Endodermal cell (in vitro differentiated cells): ENCODE data around the gene ZBTB47. TPM values are rescaled to one million over a fixed set of nuclear protein-coding genes. Genes with fewer than 3 reads are reported as not detected.

Experiments
- DNase-seq: peaks from one replicate; pipeline ENCODE4 v3.0.0-alpha.2; 2017
- H3K27ac ChIP-seq: 2 replicates; pipeline ENCODE4 v1.5.1; 2013; ENCODE audit warnings: mild to moderate bottlenecking, low read depth, low read length, moderate library complexity
- H3K27me3 ChIP-seq: 2 replicates; pipeline ENCODE4 v1.6.1; 2013; ENCODE audit warnings: mild to moderate bottlenecking, low read length, moderate library complexity; ENCODE audit not compliant: insufficient read depth, control insufficient read depth, poor library complexity, severe bottlenecking
- H3K36me3 ChIP-seq: 2 replicates; pipeline ENCODE4 v1.7.0; 2013; ENCODE audit warnings: mild to moderate bottlenecking, low read length, moderate library complexity; ENCODE audit not compliant: control insufficient read depth, insufficient read depth
- H3K4me1 ChIP-seq: one replicate; pipeline ENCODE4 v1.7.0; 2013; ENCODE audit warnings: low read length; ENCODE audit not compliant: control insufficient read depth, insufficient read depth
- H3K4me3 ChIP-seq: 2 replicates; pipeline ENCODE4 v1.5.1; 2013; ENCODE audit warnings: mild to moderate bottlenecking, low read length, moderate library complexity
- H3K9ac ChIP-seq: 2 replicates; pipeline ENCODE4 v1.6.1; 2013; ENCODE audit warnings: mild to moderate bottlenecking, low read length, moderate library complexity; ENCODE audit not compliant: poor library complexity, severe bottlenecking; ENCODE audit errors: extremely low read depth
- H3K9me3 ChIP-seq: 2 replicates; pipeline ENCODE4 v1.6.1; 2013; ENCODE audit warnings: mild to moderate bottlenecking, low read length, moderate library complexity; ENCODE audit not compliant: control insufficient read depth
- H3K27ac Mint-ChIP-seq: 2 replicates; pipeline ENCODE4 v1.8.0; 2020; ENCODE audit warnings: mixed read lengths
- H3K27me3 Mint-ChIP-seq: 2 replicates; pipeline ENCODE4 v1.8.0; 2021; ENCODE audit warnings: mild to moderate bottlenecking, mixed read lengths; ENCODE audit not compliant: insufficient read depth
- H3K36me3 Mint-ChIP-seq: 2 replicates; pipeline ENCODE4 v1.8.0; 2020; ENCODE audit warnings: low read depth, mixed read lengths
- H3K4me1 Mint-ChIP-seq: 2 replicates; pipeline ENCODE4 v1.8.0; 2020; ENCODE audit warnings: mixed read lengths
- H3K4me3 Mint-ChIP-seq: 2 replicates; pipeline ENCODE4 v1.8.0; 2020; ENCODE audit warnings: mild to moderate bottlenecking, moderate library complexity, mixed read lengths
- H3K9me3 Mint-ChIP-seq: 2 replicates; pipeline ENCODE4 v1.8.0; 2020; ENCODE audit warnings: mild to moderate bottlenecking, mixed read lengths
- WGBS, 2 experiments: methylation state at CpG; one replicate each; pipeline versions ENCODE4 v1.1.5 to v1.1.7; 2013; ENCODE audit warnings: missing lambda C conversion rate in 2 of 2, mixed read lengths in 1 of 2; ENCODE audit not compliant: insufficient coverage in 1 of 2, insufficient read length in 1 of 2; 5-methylcytosine and 5-hydroxymethylcytosine counted together
- total RNA-seq, 2 donors: library from RNA; stranded (reverse); fragmentation: NEBNext Ultra II Directional in 1 of 2; extraction: Animal tissue kit (Norgen Biotek cat#: 25700) in 1 of 2; gene quantifications; 2 replicates in 1 of 2; 3 replicates in 1 of 2; pipeline ENCODE4 v1.2.1, GENCODE V29; 2021
- TF ChIP-seq, protein P1 (sequence below): fragments of 200-600 bp; sonication (generic); conservative IDR thresholded peaks from 2 replicates; pipeline ENCODE4 v1.5.0; 2021; ENCODE audit warnings: antibody characterized with exemption, mild to moderate bottlenecking

ZBTB47 gene
- total RNA-seq, 2 donors from 2014 or later = 4.6 to 7.2 TPM

GRCh38 chr3:42689421-42690014 is 36.0 kb downstream of the ZBTB47 start:
- H3K27ac Mint-ChIP-seq = no peak overlapping the region

DNA sequence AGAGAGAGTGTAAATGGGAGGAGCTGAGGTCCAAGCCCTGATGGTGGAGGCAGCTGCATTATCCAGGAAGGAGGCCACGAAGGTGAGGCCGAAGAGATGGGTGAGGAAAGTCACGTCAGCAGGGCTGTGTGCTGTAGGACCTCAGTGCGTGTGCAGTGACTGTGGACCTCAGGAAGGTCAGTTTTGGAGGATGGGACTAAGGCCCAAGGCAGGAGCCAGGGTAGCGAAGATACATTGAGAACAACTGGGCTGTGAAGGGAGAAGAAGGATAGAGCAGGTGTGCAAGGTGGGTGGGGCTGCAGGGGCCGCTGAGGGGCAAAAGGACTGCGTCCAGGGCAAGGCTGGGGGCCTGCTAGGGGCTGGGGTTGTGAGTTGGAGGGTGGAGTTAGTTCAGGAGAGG is 36.7 kb downstream of the ZBTB47 start:
- Mint-ChIP-seq H3K9me3 (no peaks in the 10 kb centered on the region), H3K4me3 (no peak overlapping the region), H3K27me3 (peaks cover 3% of the 10 kb centered on the region), H3K36me3 (no peaks in the 10 kb centered on the region), H3K27ac (no peak overlapping the region), H3K4me1 (peaks cover 1% of the 10 kb centered on the region)
- Histone ChIP-seq H3K36me3 (no peaks in the 10 kb centered on the region), H3K9me3 (no peaks in the 10 kb centered on the region), H3K4me3 (no peak overlapping the region), H3K27me3 (peaks cover 5% of the 10 kb centered on the region), H3K27ac (no peak overlapping the region), H3K4me1 (no peaks in the 10 kb centered on the region), H3K9ac (no peak overlapping the region)
- TF ChIP-seq, protein P1, sequence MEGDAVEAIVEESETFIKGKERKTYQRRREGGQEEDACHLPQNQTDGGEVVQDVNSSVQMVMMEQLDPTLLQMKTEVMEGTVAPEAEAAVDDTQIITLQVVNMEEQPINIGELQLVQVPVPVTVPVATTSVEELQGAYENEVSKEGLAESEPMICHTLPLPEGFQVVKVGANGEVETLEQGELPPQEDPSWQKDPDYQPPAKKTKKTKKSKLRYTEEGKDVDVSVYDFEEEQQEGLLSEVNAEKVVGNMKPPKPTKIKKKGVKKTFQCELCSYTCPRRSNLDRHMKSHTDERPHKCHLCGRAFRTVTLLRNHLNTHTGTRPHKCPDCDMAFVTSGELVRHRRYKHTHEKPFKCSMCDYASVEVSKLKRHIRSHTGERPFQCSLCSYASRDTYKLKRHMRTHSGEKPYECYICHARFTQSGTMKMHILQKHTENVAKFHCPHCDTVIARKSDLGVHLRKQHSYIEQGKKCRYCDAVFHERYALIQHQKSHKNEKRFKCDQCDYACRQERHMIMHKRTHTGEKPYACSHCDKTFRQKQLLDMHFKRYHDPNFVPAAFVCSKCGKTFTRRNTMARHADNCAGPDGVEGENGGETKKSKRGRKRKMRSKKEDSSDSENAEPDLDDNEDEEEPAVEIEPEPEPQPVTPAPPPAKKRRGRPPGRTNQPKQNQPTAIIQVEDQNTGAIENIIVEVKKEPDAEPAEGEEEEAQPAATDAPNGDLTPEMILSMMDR = no peak
- WGBS, 2 experiments = 90 to 98% methylated on average over 4 to 7 of the region's 7 CpGs
- DNase-seq = no peak

More at GRCh38 chr3:42689421-42690014, 36.0 kb downstream of the ZBTB47 start:
- TF ChIP-seq, protein P1 = no peak
- no peak for DNase-seq
- Histone ChIP-seq H3K27ac (no peak overlapping the region), H3K4me3 (no peak overlapping the region), H3K4me1 (no peaks in the 10 kb centered on the region), H3K36me3 (no peaks in the 10 kb centered on the region), H3K27me3 (no peaks in the 10 kb centered on the region), H3K9me3 (no peaks in the 10 kb centered on the region), H3K9ac (no peak overlapping the region)
- Mint-ChIP-seq H3K9me3 (no peaks in the 10 kb centered on the region), H3K4me3 (no peak overlapping the region), H3K36me3 (no peaks in the 10 kb centered on the region), H3K27me3 (peaks cover 3% of the 10 kb centered on the region), H3K4me1 (peaks cover 1% of the 10 kb centered on the region)
- 64 to 75% methylated on average over 7 to 9 of the region's 9 CpGs for WGBS, 2 experiments

DNA sequence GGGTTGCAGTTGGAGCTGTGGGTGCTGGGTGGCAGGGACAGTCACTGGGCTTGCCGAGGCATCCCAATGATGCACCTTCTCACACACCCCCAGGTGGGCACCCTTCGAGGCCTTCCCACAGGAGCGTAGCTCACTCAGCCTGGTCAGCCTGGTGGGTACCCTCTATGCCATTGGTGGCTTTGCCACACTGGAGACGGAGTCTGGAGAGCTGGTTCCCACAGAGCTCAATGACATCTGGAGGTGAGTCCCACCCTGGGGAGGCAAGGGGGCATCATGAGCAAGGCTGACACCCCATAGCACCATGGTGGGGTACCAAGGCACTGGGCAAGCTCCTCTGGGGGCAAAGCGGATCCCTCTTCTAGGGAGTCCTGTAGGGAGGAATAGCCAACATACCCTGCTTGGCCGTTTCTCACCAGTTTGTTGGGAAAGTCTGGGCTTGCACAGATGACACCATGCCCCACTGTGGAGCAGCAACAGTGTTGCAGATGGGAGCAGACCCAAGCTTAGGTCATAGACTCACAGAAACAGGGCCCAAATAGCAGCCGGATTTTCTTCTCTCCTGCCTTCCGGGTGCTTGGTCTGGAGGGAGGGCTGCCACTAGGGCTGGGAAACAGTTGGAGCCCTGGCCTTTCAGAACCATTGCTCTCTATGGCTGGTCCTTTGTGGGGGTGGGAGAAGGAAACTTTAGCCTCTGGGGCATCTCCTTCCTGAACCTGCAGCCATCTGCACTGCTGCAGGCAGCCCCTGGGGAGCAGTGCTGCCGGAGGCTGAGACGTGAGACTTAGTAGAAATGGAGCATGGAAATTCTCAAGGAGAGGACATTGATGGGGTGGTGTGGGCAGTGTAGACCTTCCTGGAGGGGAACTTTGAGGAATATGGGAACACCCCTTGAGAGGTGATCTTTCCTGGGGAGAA is 37.5 kb downstream of the ZBTB47 start:
- 83% methylated on average over 6 to 10 of the region's 10 CpGs for WGBS, 2 experiments
- no peaks in the 10 kb centered on the region for H3K9me3 ChIP-seq
- peaks cover 3% of the 10 kb centered on the region for H3K27me3 Mint-ChIP-seq
- H3K4me3 ChIP-seq = no peak overlapping the region
- no peaks in the 10 kb centered on the region for H3K4me1 ChIP-seq
- no peak overlapping the region for H3K27ac Mint-ChIP-seq
- peaks cover 1% of the 10 kb centered on the region for H3K4me1 Mint-ChIP-seq
- H3K4me3 Mint-ChIP-seq = no peak overlapping the region
- DNase-seq = no peak
- H3K9me3 Mint-ChIP-seq = no peaks in the 10 kb centered on the region
- TF ChIP-seq, protein P1 = no peak
- H3K36me3 ChIP-seq = no peaks in the 10 kb centered on the region
- H3K27ac ChIP-seq = no peak overlapping the region
- no peak overlapping the region for H3K9ac ChIP-seq
- peaks cover 13% of the 10 kb centered on the region for H3K27me3 ChIP-seq
- no peaks in the 10 kb centered on the region for H3K36me3 Mint-ChIP-seq
